ENCODE measurements around the gene ZNF764.
"Not testable (repeated sequence)": the region's sequence is repeated elsewhere in the genome, so short reads cannot be mapped to it uniquely, and the experiment has no call there.

Gene ZNF764

DNA sequence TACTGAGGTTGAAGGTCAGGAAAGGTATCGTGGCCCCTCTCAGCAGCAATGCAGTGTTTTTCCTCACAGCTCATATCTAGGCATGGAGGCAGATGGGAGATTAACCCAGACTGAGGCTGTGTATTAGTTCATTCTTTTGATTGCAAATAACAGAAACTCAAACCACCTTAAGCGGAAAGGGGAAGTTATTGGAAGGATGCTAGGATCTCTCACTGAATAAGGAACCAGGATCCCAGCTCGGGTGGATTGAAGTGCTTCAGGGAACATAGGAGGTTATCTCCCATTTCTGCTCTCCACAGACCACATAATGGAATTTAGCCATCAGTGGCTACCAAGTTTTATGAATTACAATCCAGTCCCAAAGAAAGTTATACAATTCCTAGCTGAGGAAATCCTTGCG is 43.8 kb upstream of the ZNF764 start:
- Histone ChIP-seq H4K20me1 (ENCODE audit: insufficient read depth, low read length) (peaks cover 7% of the 10 kb centered on the region; the same call in 1 of the 2 replicates), H3K79me2 (ENCODE audit: insufficient read depth, low read length) (peaks cover 9% of the 10 kb centered on the region; the same call in 1 of the 2 replicates), H3K9ac (ENCODE audit: low read depth, low read length) (no peak overlapping the region), H3K4me2 (ENCODE audit: insufficient read depth, low read length) (no peak overlapping the region), H3K36me3 (ENCODE audit: insufficient read depth, low read length) (peaks cover 45% of the 10 kb centered on the region), H3K4me1 (ENCODE audit: insufficient read depth, low read length) (peaks cover 6% of the 10 kb centered on the region), H2AFZ (ENCODE audit: low read depth, low read length) (no peak overlapping the region), H3K27me3 (ENCODE audit: insufficient read depth, low read length, poor library complexity) (no peaks in the 10 kb centered on the region), H3K27ac (ENCODE audit: low read length) (no peak overlapping the region), H3K4me3 (ENCODE audit: low read depth in 1 of 2, low read length in 2 of 2) (no peak overlapping the region), H3K9me3 (ENCODE audit: insufficient read depth, low read length, severe bottlenecking) (no peaks in the 10 kb centered on the region)
- no peak for DNase-seq
- ATAC-seq (ENCODE audit: insufficient read depth, low read depth): no peak
- TF ChIP-seq, protein P1, sequence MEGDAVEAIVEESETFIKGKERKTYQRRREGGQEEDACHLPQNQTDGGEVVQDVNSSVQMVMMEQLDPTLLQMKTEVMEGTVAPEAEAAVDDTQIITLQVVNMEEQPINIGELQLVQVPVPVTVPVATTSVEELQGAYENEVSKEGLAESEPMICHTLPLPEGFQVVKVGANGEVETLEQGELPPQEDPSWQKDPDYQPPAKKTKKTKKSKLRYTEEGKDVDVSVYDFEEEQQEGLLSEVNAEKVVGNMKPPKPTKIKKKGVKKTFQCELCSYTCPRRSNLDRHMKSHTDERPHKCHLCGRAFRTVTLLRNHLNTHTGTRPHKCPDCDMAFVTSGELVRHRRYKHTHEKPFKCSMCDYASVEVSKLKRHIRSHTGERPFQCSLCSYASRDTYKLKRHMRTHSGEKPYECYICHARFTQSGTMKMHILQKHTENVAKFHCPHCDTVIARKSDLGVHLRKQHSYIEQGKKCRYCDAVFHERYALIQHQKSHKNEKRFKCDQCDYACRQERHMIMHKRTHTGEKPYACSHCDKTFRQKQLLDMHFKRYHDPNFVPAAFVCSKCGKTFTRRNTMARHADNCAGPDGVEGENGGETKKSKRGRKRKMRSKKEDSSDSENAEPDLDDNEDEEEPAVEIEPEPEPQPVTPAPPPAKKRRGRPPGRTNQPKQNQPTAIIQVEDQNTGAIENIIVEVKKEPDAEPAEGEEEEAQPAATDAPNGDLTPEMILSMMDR (IDR thresholded peaks at IDR 0.05; ENCODE audit: borderline replicate concordance, extremely low read depth, low read length, poor library complexity, severe bottlenecking): no peak
- TF ChIP-seq EZH2 (IDR thresholded peaks at IDR 0.05; ENCODE audit: borderline replicate concordance, low read depth, low read length, severe bottlenecking): no peak

DNA sequence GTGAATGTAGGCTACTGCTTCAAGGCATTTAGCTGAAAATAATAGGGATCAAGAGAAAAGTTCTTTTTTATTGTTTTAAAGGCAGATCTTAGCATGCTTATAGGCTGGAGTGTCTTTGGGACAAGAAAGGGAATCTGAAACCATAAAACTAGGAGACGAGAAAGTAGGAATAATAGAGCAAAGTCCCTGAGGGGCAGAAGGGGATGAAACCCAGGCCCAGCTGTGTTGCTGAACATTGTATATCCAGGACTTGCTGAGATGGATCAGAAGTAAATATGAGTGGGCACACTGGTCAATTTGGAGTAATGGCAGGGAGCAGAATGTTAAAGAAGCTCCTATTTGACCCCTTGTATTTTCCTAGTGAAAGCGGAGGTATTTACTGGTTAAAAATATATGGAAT is 42.8 kb upstream of the ZNF764 start:
- H2AFZ ChIP-seq (ENCODE audit: low read depth, low read length): no peak overlapping the region
- peaks cover 6% of the 10 kb centered on the region for H3K4me1 ChIP-seq (ENCODE audit: insufficient read depth, low read length)
- H3K9me3 ChIP-seq (ENCODE audit: insufficient read depth, low read length, severe bottlenecking): no peaks in the 10 kb centered on the region
- peaks cover 7% of the 10 kb centered on the region; the same call in 1 of the 2 replicates for H4K20me1 ChIP-seq (ENCODE audit: insufficient read depth, low read length)
- H3K27me3 ChIP-seq (ENCODE audit: insufficient read depth, low read length, poor library complexity): no peaks in the 10 kb centered on the region
- peaks cover 36% of the 10 kb centered on the region for H3K36me3 ChIP-seq (ENCODE audit: insufficient read depth, low read length)
- no peak overlapping the region for H3K4me2 ChIP-seq (ENCODE audit: insufficient read depth, low read length)
- no peak for ATAC-seq (ENCODE audit: insufficient read depth, low read depth)
- peaks cover 4% of the 10 kb centered on the region; the same call in 1 of the 2 replicates for H3K79me2 ChIP-seq (ENCODE audit: insufficient read depth, low read length)
- TF ChIP-seq EZH2 (IDR thresholded peaks at IDR 0.05; ENCODE audit: borderline replicate concordance, low read depth, low read length, severe bottlenecking): no peak
- TF ChIP-seq, protein P1 (IDR thresholded peaks at IDR 0.05; ENCODE audit: borderline replicate concordance, extremely low read depth, low read length, poor library complexity, severe bottlenecking): no peak
- no peak overlapping the region for H3K27ac ChIP-seq (ENCODE audit: low read length)
- H3K4me3 ChIP-seq (ENCODE audit: low read depth in 1 of 2, low read length in 2 of 2): no peak overlapping the region
- DNase-seq: no peak
- H3K9ac ChIP-seq (ENCODE audit: low read depth, low read length): no peak overlapping the region

DNA sequence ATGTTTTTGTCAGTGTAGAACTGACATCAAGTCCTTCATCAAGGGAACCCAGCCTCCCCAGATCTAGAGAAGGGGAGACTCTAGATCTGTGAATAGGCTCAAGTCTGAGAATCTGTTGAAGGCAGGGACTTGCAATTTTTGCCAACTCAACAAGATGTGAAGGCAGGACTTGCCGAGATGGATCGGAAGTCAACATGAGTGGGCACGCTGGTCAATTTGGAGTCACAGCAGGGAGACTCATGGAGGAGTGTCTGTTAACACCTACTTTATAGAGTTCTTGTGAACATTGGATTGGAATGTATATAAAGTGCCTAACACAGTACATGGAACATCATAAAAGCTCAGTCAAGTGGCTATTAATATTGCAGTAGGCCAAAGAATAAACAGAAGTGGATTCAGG is 42.0 kb upstream of the ZNF764 start:
- no peak overlapping the region for H3K4me3 ChIP-seq (ENCODE audit: low read depth in 1 of 2, low read length in 2 of 2)
- no peaks in the 10 kb centered on the region for H3K9me3 ChIP-seq (ENCODE audit: insufficient read depth, low read length, severe bottlenecking)
- no peak for ATAC-seq (ENCODE audit: insufficient read depth, low read depth)
- DNase-seq: no peak
- H3K79me2 ChIP-seq (ENCODE audit: insufficient read depth, low read length): peaks cover 4% of the 10 kb centered on the region; the same call in 1 of the 2 replicates
- H3K9ac ChIP-seq (ENCODE audit: low read depth, low read length): no peak overlapping the region
- no peak for TF ChIP-seq EZH2 (IDR thresholded peaks at IDR 0.05; ENCODE audit: borderline replicate concordance, low read depth, low read length, severe bottlenecking)
- TF ChIP-seq, protein P1 (IDR thresholded peaks at IDR 0.05; ENCODE audit: borderline replicate concordance, extremely low read depth, low read length, poor library complexity, severe bottlenecking): no peak
- no peak overlapping the region for H3K4me2 ChIP-seq (ENCODE audit: insufficient read depth, low read length)
- H3K36me3 ChIP-seq (ENCODE audit: insufficient read depth, low read length): peaks cover 31% of the 10 kb centered on the region
- H3K27ac ChIP-seq (ENCODE audit: low read length): no peak overlapping the region
- H4K20me1 ChIP-seq (ENCODE audit: insufficient read depth, low read length): peaks cover 7% of the 10 kb centered on the region; the same call in 1 of the 2 replicates
- peaks cover 6% of the 10 kb centered on the region for H3K4me1 ChIP-seq (ENCODE audit: insufficient read depth, low read length)
- no peaks in the 10 kb centered on the region for H3K27me3 ChIP-seq (ENCODE audit: insufficient read depth, low read length, poor library complexity)
- no peak overlapping the region for H2AFZ ChIP-seq (ENCODE audit: low read depth, low read length)

DNA sequence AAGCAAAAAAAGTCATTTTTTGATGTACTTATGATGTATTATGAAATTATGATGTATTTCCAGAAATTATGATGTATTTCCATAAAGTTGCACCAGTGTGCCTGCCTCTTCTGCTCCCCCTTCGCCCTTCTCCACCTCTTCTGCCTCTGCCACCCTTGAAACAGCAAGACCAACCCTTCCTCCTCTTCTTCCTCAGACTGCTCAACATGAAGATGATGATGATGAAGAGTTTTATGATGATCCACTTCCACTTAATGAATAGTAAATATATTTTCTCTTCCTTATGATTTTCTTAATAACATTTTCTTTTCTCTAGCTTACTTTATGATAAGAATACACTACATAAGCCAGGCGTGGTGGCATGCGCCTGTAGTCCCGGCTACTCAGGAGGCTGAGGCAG is 34.7 kb upstream of the ZNF764 start:
- no peak overlapping the region for H3K9ac ChIP-seq (ENCODE audit: low read depth, low read length)
- no peaks in the 10 kb centered on the region for H4K20me1 ChIP-seq (ENCODE audit: insufficient read depth, low read length)
- no peak overlapping the region for H3K4me3 ChIP-seq (ENCODE audit: low read depth in 1 of 2, low read length in 2 of 2)
- H2AFZ ChIP-seq (ENCODE audit: low read depth, low read length): no peak overlapping the region
- peaks cover 8% of the 10 kb centered on the region for H3K36me3 ChIP-seq (ENCODE audit: insufficient read depth, low read length)
- no peak for ATAC-seq (ENCODE audit: insufficient read depth, low read depth)
- no peaks in the 10 kb centered on the region for H3K27me3 ChIP-seq (ENCODE audit: insufficient read depth, low read length, poor library complexity)
- no peaks in the 10 kb centered on the region for H3K9me3 ChIP-seq (ENCODE audit: insufficient read depth, low read length, severe bottlenecking)
- H3K4me2 ChIP-seq (ENCODE audit: insufficient read depth, low read length): no peak overlapping the region
- H3K4me1 ChIP-seq (ENCODE audit: insufficient read depth, low read length): peaks cover 2% of the 10 kb centered on the region
- no peak for DNase-seq
- no peak overlapping the region for H3K27ac ChIP-seq (ENCODE audit: low read length)
- peaks cover 4% of the 10 kb centered on the region for H3K79me2 ChIP-seq (ENCODE audit: insufficient read depth, low read length)
- TF ChIP-seq EZH2 (IDR thresholded peaks at IDR 0.05; ENCODE audit: borderline replicate concordance, low read depth, low read length, severe bottlenecking): no peak
- TF ChIP-seq, protein P1 (IDR thresholded peaks at IDR 0.05; ENCODE audit: borderline replicate concordance, extremely low read depth, low read length, poor library complexity, severe bottlenecking): no peak

DNA sequence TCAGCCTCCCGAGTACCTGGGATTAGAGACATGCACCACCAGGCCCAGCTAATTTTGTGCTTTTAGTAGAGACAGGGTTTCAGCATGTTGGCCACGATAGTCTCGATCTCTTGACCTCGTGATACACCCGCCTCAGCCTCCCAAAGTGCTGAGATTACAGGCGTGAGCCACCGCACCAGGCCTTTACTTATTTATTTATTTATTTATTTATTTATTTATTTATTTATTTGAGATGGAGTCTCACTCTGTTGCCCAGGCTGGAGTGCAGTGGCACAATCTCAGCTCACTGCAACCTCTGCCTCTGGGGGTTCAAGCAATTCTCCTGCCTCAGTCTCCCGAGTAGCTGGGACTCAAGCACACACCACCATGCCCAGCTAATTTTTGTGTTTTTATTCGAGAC is 32.7 kb upstream of the ZNF764 start:
- Histone ChIP-seq H3K4me1 (ENCODE audit: insufficient read depth, low read length) (peaks cover 18% of the 10 kb centered on the region), H3K36me3 (ENCODE audit: insufficient read depth, low read length) (peaks cover 20% of the 10 kb centered on the region), H3K79me2 (ENCODE audit: insufficient read depth, low read length) (peaks cover 23% of the 10 kb centered on the region)
- not testable (repeated sequence) for H3K27ac ChIP-seq (ENCODE audit: low read length); H3K4me2 ChIP-seq (ENCODE audit: insufficient read depth, low read length); H3K9me3 ChIP-seq (ENCODE audit: insufficient read depth, low read length, severe bottlenecking); H3K27me3 ChIP-seq (ENCODE audit: insufficient read depth, low read length, poor library complexity); H2AFZ ChIP-seq (ENCODE audit: low read depth, low read length); DNase-seq; H4K20me1 ChIP-seq (ENCODE audit: insufficient read depth, low read length); H3K9ac ChIP-seq (ENCODE audit: low read depth, low read length); H3K4me3 ChIP-seq (ENCODE audit: low read depth in 1 of 2, low read length in 2 of 2); ATAC-seq (ENCODE audit: insufficient read depth, low read depth)

Data from DND-41 (cell line).